K562 (cell line): ENCODE data around the gene TTC22. TPM values are rescaled to one million over a fixed set of nuclear protein-coding genes. Genes with fewer than 3 reads are reported as not detected.
A peak's percentile ranks its signal among the peaks of the same experiment; 100 is the strongest.

Source experiments
- ATF7 ChIP-seq: fragments of 450-650 bp; IDR thresholded peaks from 2 replicates; pipeline ENCODE4 v1.7.1; 2014; ENCODE audit warnings: mild to moderate bottlenecking, moderate library complexity
- BMI1 ChIP-seq: fragments of 150-350 bp; IDR thresholded peaks from 2 replicates; pipeline ENCODE4 v1.6.1; 2014; ENCODE audit warnings: low read length
- CCAR2 ChIP-seq: fragments of 200-400 bp; formaldehyde crosslinking; IDR thresholded peaks from 2 replicates; pipeline ENCODE4 v1.6.1; 2017; ENCODE audit warnings: mild to moderate bottlenecking, low read depth, low read length
- CHCHD3 ChIP-seq: fragments of 250-450 bp; sonication (Bioruptor Pico); IDR thresholded peaks from 2 replicates; pipeline ENCODE4 v2.1.2; 2022; ENCODE audit warnings: mild to moderate bottlenecking
- DNMT1 ChIP-seq: fragments of 450-650 bp; IDR thresholded peaks from 2 replicates; pipeline ENCODE4 v1.6.1; 2016; ENCODE audit warnings: antibody characterized with exemption, mild to moderate bottlenecking
- EP400 ChIP-seq: fragments of 450-650 bp; IDR thresholded peaks from 2 replicates; pipeline ENCODE4 v1.6.1; 2017; ENCODE audit warnings: antibody characterized with exemption, mild to moderate bottlenecking, moderate library complexity
- NFRKB ChIP-seq: fragments of 450-650 bp; IDR thresholded peaks from 2 replicates; pipeline ENCODE4 v1.6.1; 2016; ENCODE audit warnings: low read depth
- PCBP1 ChIP-seq: fragments of 200-400 bp; formaldehyde crosslinking; IDR thresholded peaks from 2 replicates; pipeline ENCODE4 v1.6.1; 2018; ENCODE audit warnings: mild to moderate bottlenecking, low read depth, low read length; ENCODE audit not compliant: poor library complexity, severe bottlenecking
- SIN3B ChIP-seq: fragments of 450-650 bp; IDR thresholded peaks from 2 replicates; pipeline ENCODE4 v1.6.1; 2017; ENCODE audit warnings: low read depth, mild to moderate bottlenecking, moderate library complexity
- SMC3 ChIP-seq: conservative IDR thresholded peaks from 2 replicates; pipeline ENCODE4 v1.6.1; 2011; ENCODE audit warnings: low read depth, low read length, improper control_type of control experiment; ENCODE audit not compliant: insufficient read depth
- SRSF7 ChIP-seq: fragments of 200-400 bp; formaldehyde crosslinking; optimal IDR thresholded peaks from 2 replicates; pipeline ENCODE3; 2017; ENCODE audit warnings: mild to moderate bottlenecking, low read depth, low read length
- TCF7L2 ChIP-seq: fragments of 150-350 bp; IDR thresholded peaks from 2 replicates; pipeline ENCODE4 v1.6.1; 2016; ENCODE audit warnings: low read depth, mild to moderate bottlenecking, low read length, moderate library complexity
- TEAD4 ChIP-seq, 2 experiments: sonication (generic) in 1 of 2; formaldehyde crosslinking in 1 of 2; IDR thresholded peaks; 2 replicates each; pipeline versions ENCODE4 v1.6.1 to v1.8.0; 2012 to 2022; ENCODE audit warnings: borderline replicate concordance in 1 of 2, inconsistent platforms in 1 of 2, low read length in 1 of 2, mild to moderate bottlenecking in 1 of 2, missing genetic modification reagents in 1 of 2
- XRCC4 ChIP-seq: IDR thresholded peaks from one replicate; pipeline ENCODE4 v1.6.1; 2011; ENCODE audit not compliant: insufficient read depth, insufficient read length; ENCODE audit errors: extremely low read depth
- ZBED1 ChIP-seq: IDR thresholded peaks from 2 replicates; pipeline ENCODE4 v1.6.1; 2014
- ZBTB1 ChIP-seq: sonication (generic); formaldehyde crosslinking; IDR thresholded peaks from 2 replicates; pipeline ENCODE4 v1.8.1; 2023; ENCODE audit warnings: missing genetic modification reagents, low read depth, mild to moderate bottlenecking, borderline replicate concordance
- ZC3H4 ChIP-seq: sonication (generic); formaldehyde crosslinking; IDR thresholded peaks from 2 replicates; pipeline ENCODE4 v1.9.0; 2021; ENCODE audit warnings: missing genetic modification reagents, borderline replicate concordance
- ZNF121 ChIP-seq: sonication (generic); formaldehyde crosslinking; conservative IDR thresholded peaks from 2 replicates; pipeline ENCODE4 v1.8.0; 2022; ENCODE audit warnings: missing genetic modification reagents
- ZNF354B ChIP-seq: fragments of 250-450 bp; sonication (Bioruptor Pico); IDR thresholded peaks from 2 replicates; pipeline ENCODE4 v1.4.0; 2020
- ZNF764 ChIP-seq: fragments of 250-450 bp; sonication (Bioruptor Pico); IDR thresholded peaks from 2 replicates; pipeline ENCODE4 v1.4.0; 2020; ENCODE audit warnings: low read depth, mild to moderate bottlenecking, moderate library complexity
- polyA plus RNA-seq, 8 experiments: library from polyadenylated mRNA; depleted of rRNA in 4 of 8; stranded (reverse) in 5 of 8; unstranded in 3 of 8; fragments of >200 nt; fragmentation: Nextera tagmentation in 2 of 8; fragmentation: Illumina TruSeq in 1 of 8; extraction: Ambion mirVana in 2 of 8; extraction: Trizol in 1 of 8; gene quantifications; 2 replicates each; pipeline versions ENCODE4 v1.2.1 to v1.2.3, GENCODE V29; 2011 to 2014; ENCODE audit warnings: inconsistent platforms in 1 of 8, missing spikeins in 1 of 8
- total RNA-seq, 7 experiments: library from RNA; depleted of rRNA in 6 of 7; stranded (reverse); fragments of >200 nt in 6 of 7; fragmentation: Illumina TruSeq in 2 of 7; extraction: Trizol in 2 of 7; gene quantifications; 2 replicates each; pipeline versions ENCODE4 v1.2.1 to v1.2.3, GENCODE V29; 2011 to 2021; ENCODE audit warnings: low replicate concordance in 1 of 7
- TF ChIP-seq, protein P1 (sequence below): fragments of 450-650 bp; formaldehyde crosslinking; IDR thresholded peaks from 2 replicates; pipeline ENCODE4 v1.4.0; 2020; ENCODE audit warnings: mild to moderate bottlenecking, moderate library complexity
- TF ChIP-seq, protein P2 (sequence below): fragments of 450-650 bp; IDR thresholded peaks from 2 replicates; pipeline ENCODE4 v1.6.1; 2018; ENCODE audit warnings: mild to moderate bottlenecking, low read depth; ENCODE audit not compliant: partially characterized antibody
- TF ChIP-seq, protein P3 (sequence below): fragments of 250-450 bp; sonication (Bioruptor Pico); IDR thresholded peaks from 2 replicates; pipeline ENCODE4 v1.5.0; 2022; ENCODE audit warnings: mild to moderate bottlenecking

TTC22 gene
- total and polyA plus RNA-seq, 9 of the 15 experiments (the other 6 are each of a cell fraction or from before 2014, with no cell fraction given) = 0.07 TPM; not detected in 8

DNA sequence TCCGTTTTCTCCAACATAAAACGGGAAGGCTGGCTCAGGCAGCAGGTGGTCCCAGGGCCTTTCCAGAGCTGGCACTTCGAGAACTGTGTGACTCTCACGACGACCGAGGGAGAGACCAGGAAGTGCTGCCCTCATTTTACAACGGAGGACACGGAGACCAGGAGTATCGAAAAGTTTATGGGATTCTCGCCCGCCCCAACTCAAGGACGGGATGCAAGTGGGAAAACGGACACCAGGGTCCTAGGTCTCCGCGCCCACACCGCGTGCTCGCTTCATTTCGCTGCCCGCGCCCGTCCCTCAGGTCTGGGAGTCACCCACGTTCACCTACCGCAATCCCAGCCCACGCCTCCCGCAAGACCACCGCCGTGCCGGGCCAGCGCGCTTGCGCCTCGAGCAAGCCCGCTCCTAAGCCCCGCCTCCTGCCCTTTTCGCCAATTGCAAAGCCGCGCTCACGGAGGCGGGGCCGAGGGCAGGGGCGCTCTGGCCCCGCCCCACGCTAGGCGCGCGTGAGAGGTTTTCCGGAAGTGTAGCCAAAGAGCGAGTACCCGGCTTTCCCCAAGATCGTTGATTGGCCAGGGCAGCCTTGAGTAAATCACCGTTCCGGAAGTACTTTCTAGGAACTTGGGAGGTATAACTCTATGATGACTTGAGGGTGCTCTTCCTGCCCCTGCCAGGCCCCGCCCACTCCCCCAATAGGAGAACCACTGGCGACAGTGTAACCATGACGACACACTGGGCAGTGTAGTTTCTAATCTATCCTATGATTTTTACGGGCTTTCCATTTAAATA is 36.8 kb downstream of the TTC22 start, which contains the start of gene PARS2 (continued):
- TF ChIP-seq CCAR2 = no peak
- TF ChIP-seq ZNF764 (CRISPR knock-in tag) = peak; percentile 79
- no peak for TF ChIP-seq PCBP1
- TF ChIP-seq, protein P1, sequence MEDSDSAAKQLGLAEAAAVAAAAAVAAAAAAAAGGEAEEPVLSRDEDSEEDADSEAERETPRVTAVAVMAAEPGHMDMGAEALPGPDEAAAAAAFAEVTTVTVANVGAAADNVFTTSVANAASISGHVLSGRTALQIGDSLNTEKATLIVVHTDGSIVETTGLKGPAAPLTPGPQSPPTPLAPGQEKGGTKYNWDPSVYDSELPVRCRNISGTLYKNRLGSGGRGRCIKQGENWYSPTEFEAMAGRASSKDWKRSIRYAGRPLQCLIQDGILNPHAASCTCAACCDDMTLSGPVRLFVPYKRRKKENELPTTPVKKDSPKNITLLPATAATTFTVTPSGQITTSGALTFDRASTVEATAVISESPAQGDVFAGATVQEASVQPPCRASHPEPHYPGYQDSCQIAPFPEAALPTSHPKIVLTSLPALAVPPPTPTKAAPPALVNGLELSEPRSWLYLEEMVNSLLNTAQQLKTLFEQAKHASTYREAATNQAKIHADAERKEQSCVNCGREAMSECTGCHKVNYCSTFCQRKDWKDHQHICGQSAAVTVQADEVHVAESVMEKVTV = no peak
- no peak for TF ChIP-seq SRSF7
- TF ChIP-seq ZC3H4 (CRISPR knock-in tag) = no peak
- TF ChIP-seq DNMT1 = no peak
- TF ChIP-seq CHCHD3 = 0 out of 2 replicates have a peak, but pooled peaks have one; percentile 66
- TF ChIP-seq, protein P2, sequence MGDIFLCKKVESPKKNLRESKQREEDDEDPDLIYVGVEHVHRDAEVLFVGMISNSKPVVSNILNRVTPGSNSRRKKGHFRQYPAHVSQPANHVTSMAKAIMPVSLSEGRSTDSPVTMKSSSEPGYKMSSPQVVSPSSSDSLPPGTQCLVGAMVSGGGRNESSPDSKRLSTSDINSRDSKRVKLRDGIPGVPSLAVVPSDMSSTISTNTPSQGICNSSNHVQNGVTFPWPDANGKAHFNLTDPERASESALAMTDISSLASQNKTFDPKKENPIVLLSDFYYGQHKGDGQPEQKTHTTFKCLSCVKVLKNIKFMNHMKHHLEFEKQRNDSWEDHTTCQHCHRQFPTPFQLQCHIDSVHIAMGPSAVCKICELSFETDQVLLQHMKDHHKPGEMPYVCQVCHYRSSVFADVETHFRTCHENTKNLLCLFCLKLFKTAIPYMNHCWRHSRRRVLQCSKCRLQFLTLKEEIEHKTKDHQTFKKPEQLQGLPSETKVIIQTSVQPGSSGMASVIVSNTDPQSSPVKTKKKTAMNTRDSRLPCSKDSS = no peak
- TF ChIP-seq, protein P3, sequence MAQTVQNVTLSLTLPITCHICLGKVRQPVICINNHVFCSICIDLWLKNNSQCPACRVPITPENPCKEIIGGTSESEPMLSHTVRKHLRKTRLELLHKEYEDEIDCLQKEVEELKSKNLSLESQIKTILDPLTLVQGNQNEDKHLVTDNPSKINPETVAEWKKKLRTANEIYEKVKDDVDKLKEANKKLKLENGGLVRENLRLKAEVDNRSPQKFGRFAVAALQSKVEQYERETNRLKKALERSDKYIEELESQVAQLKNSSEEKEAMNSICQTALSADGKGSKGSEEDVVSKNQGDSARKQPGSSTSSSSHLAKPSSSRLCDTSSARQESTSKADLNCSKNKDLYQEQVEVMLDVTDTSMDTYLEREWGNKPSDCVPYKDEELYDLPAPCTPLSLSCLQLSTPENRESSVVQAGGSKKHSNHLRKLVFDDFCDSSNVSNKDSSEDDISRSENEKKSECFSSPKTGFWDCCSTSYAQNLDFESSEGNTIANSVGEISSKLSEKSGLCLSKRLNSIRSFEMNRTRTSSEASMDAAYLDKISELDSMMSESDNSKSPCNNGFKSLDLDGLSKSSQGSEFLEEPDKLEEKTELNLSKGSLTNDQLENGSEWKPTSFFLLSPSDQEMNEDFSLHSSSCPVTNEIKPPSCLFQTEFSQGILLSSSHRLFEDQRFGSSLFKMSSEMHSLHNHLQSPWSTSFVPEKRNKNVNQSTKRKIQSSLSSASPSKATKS (CRISPR knock-in tag) = no peak
- 0 out of 2 replicates have a peak, but pooled peaks have one; percentile 7 for TF ChIP-seq TEAD4 (IDR thresholded peaks at IDR 0.05; ENCODE audit: low read length)
- TF ChIP-seq TEAD4 (CRISPR knock-in tag; IDR thresholded peaks at IDR 0.05; ENCODE audit: borderline replicate concordance) = no peak
- TF ChIP-seq NFRKB = no peak
- no peak for TF ChIP-seq XRCC4
- TF ChIP-seq TCF7L2 = no peak
- peak; percentile 83 for TF ChIP-seq EP400
- no peak for TF ChIP-seq SMC3
- no peak for TF ChIP-seq ZNF354B (CRISPR knock-in tag)
- TF ChIP-seq ATF7 = peak; percentile 90
- no peak for TF ChIP-seq ZBED1
- TF ChIP-seq ZNF121 (CRISPR knock-in tag) = no peak
- TF ChIP-seq BMI1 = peak; percentile 96
- TF ChIP-seq SIN3B = no peak
- TF ChIP-seq ZBTB1 (CRISPR knock-in tag) = peak; percentile 93
